ENCODE data around the gene ZNF644.

ZNF644 gene

DNA sequence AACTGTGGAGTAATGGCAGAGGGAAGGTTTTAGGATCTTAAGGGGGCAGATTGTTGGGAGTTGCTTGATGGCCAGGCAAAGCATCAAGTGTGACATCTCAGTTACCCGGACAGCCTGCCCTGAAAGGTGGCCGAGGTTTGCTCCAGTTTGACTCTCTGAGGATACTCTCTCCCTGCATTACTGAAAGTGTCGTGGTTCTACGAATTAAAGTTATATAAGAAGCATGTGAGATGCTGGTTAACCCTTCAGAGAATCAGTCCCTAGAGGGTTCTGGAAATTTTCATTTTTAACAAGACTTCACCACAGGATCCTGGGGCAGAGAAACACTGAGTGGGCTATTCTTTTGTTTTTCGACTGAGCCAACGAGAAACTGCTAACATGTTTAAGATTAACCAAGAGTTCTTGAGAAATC lies 689 bp upstream of the ZNF644 start:
- Histone ChIP-seq H3K9ac (ENCODE audit: low read length) (peak overlapping the region; percentile 93), H3K9me2 (ENCODE audit: low read depth, low read length) (no peaks in the 10 kb centered on the region), H3K36me3 (ENCODE audit: insufficient read depth, low read length) (peaks cover 19% of the 10 kb centered on the region; the same call in 1 of the 2 replicates), H3K4me2 (ENCODE audit: low read length) (peak overlapping the region; percentile 66), H3K27ac (ENCODE audit: low read depth, low read length, poor library complexity, severe bottlenecking) (peak overlapping the region; percentile 94), H3K27me3 (ENCODE audit: insufficient read depth, low read length) (no peaks in the 10 kb centered on the region), H3K79me2 (ENCODE audit: insufficient read depth, low read length) (peaks cover 37% of the 10 kb centered on the region), H3K4me3 (ENCODE audit: low read depth, low read length, poor library complexity, severe bottlenecking) (peak overlapping the region; percentile 96), H2AFZ (ENCODE audit: low read length) (no peak overlapping the region), H3K4me1 (ENCODE audit: insufficient read depth, low read length, severe bottlenecking) (peaks cover 54% of the 10 kb centered on the region), H3F3A (ENCODE audit: insufficient read depth, low read length) (no peaks in the 10 kb centered on the region), H4K20me1 (ENCODE audit: insufficient read depth, low read length) (no peaks in the 10 kb centered on the region), H3K9me3 (ENCODE audit: low read length) (no peaks in the 10 kb centered on the region)
- TF ChIP-seq EZH2 (IDR thresholded peaks at IDR 0.05; ENCODE audit: borderline replicate concordance, low read length) (no peak), CTCF (IDR thresholded peaks at IDR 0.05; ENCODE audit: low read length) (no peak)

DNA sequence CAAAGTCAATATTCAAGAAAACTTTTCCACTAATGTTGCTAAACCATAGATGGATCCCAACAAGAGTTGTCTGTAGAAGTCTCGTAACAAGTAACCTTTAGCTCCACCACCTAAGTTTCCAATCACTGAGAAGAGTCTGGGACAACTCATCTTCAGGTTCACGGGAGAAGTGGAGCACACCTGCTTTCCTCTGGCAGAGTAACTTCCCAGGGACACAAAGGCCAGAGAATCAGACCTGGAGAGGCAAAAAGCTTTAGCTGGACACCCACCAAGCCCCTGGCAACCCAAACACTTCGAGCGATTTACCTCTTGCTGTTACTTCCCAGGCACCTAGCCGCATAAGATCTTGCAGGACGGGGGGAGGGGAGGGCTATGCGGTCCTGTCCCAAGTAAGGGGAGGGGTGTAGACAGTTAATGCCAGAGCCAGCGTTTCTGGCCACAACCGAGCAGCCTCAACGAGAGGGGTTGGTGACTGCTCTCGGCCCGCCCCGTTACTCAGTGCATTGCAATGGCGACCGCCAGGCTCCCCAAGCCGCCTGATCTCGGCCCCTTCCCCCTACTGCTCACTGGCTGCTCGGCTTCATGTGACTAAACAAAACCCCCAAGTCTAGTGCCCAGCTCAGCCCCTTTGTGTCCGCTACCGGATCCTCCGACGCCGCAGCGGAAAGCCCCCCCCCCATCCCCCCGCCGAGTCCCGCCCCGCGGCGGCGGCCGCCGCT lies 709 bp downstream of the ZNF644 start:
- no peaks in the 10 kb centered on the region for H3K9me3 ChIP-seq (ENCODE audit: low read length)
- peaks cover 56% of the 10 kb centered on the region for H3K4me1 ChIP-seq (ENCODE audit: insufficient read depth, low read length, severe bottlenecking)
- peaks cover 24% of the 10 kb centered on the region; the same call in 1 of the 2 replicates for H3K36me3 ChIP-seq (ENCODE audit: insufficient read depth, low read length)
- H3K9me2 ChIP-seq (ENCODE audit: low read depth, low read length): no peaks in the 10 kb centered on the region
- TF ChIP-seq CTCF (IDR thresholded peaks at IDR 0.05; ENCODE audit: low read length): no peak
- TF ChIP-seq EZH2 (IDR thresholded peaks at IDR 0.05; ENCODE audit: borderline replicate concordance, low read length): no peak
- peak overlapping the region; percentile 94 for H3K27ac ChIP-seq (ENCODE audit: low read depth, low read length, poor library complexity, severe bottlenecking)
- peaks cover 48% of the 10 kb centered on the region for H3K79me2 ChIP-seq (ENCODE audit: insufficient read depth, low read length)
- peak overlapping the region; percentile 79 for H3K4me2 ChIP-seq (ENCODE audit: low read length)
- no peak overlapping the region for H2AFZ ChIP-seq (ENCODE audit: low read length)
- peak overlapping the region; percentile 93 for H3K9ac ChIP-seq (ENCODE audit: low read length)
- H3F3A ChIP-seq (ENCODE audit: insufficient read depth, low read length): no peaks in the 10 kb centered on the region
- no peaks in the 10 kb centered on the region for H3K27me3 ChIP-seq (ENCODE audit: insufficient read depth, low read length)
- H4K20me1 ChIP-seq (ENCODE audit: insufficient read depth, low read length): no peaks in the 10 kb centered on the region
- H3K4me3 ChIP-seq (ENCODE audit: low read depth, low read length, poor library complexity, severe bottlenecking): peak overlapping the region; percentile 96

DNA sequence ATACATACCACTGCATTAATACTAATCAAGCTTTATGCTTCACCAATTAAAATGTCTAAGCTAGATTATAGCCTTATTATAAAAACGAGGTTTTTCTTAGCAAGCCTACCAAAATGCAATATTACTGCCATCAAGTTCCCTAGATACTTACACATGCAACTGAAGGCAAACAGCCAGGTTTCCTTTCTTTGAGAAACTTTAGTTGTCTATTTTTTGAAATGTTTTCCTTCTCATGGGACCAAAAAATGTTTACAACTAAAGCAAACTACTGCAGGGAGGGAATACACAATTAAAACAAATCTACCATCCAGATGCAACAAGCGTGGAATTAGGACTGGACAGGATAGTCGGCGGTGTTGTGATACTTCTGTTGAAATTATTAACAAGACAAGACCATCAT lies 1.3 kb downstream of the ZNF644 start:
- no peaks in the 10 kb centered on the region for H3F3A ChIP-seq (ENCODE audit: insufficient read depth, low read length)
- peak overlapping the region; percentile 79 for H3K4me2 ChIP-seq (ENCODE audit: low read length)
- no peaks in the 10 kb centered on the region for H3K9me3 ChIP-seq (ENCODE audit: low read length)
- no peak overlapping the region for H2AFZ ChIP-seq (ENCODE audit: low read length)
- H3K4me1 ChIP-seq (ENCODE audit: insufficient read depth, low read length, severe bottlenecking): peaks cover 63% of the 10 kb centered on the region
- peak overlapping the region; percentile 94 for H3K27ac ChIP-seq (ENCODE audit: low read depth, low read length, poor library complexity, severe bottlenecking)
- H3K79me2 ChIP-seq (ENCODE audit: insufficient read depth, low read length): peaks cover 55% of the 10 kb centered on the region
- H3K9ac ChIP-seq (ENCODE audit: low read length): peak overlapping the region; percentile 93
- H3K9me2 ChIP-seq (ENCODE audit: low read depth, low read length): no peaks in the 10 kb centered on the region
- TF ChIP-seq EZH2 (IDR thresholded peaks at IDR 0.05; ENCODE audit: borderline replicate concordance, low read length) (no peak), CTCF (IDR thresholded peaks at IDR 0.05; ENCODE audit: low read length) (no peak)
- no peaks in the 10 kb centered on the region for H3K27me3 ChIP-seq (ENCODE audit: insufficient read depth, low read length)
- peaks cover 24% of the 10 kb centered on the region; the same call in 1 of the 2 replicates for H3K36me3 ChIP-seq (ENCODE audit: insufficient read depth, low read length)
- H3K4me3 ChIP-seq (ENCODE audit: low read depth, low read length, poor library complexity, severe bottlenecking): peak overlapping the region; percentile 96
- no peaks in the 10 kb centered on the region for H4K20me1 ChIP-seq (ENCODE audit: insufficient read depth, low read length)
